ENCODE data around the gene PVR.
"Not testable (repeated sequence)": the region's sequence is repeated elsewhere in the genome, so short reads cannot be mapped to it uniquely, and the experiment has no call there.

Gene PVR

DNA sequence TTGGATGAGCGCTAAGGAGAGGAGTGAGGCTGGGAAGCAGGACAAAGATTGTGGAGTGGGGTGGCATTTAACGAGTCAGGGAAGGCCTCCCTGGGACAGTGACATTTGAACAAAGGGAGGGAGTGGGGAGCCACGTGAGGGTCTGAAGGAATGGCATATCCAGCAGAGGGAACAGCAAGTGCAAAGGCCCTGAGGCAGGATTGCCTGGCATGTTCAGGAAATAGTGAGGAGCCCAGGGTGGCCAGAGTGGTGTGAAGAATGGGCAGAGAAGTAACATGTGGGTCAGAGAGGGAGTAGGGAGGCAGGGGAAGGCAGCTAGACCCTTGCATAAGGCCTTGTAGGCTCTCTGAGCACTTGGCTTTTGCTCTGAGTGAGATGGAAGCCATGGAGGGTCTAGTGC lies 14.9 kb upstream of the PVR start:
- Histone ChIP-seq H3K27me3 (ENCODE audit: low read depth, low read length) (peaks cover 16% of the 10 kb centered on the region), H2AFZ (ENCODE audit: low read depth, low read length) (no peak overlapping the region), H3K4me3 (ENCODE audit: low read length) (no peak overlapping the region), H3K4me1 (ENCODE audit: low read length) (no peaks in the 10 kb centered on the region), H3K9ac (ENCODE audit: low read length) (no peak overlapping the region), H3K27ac (ENCODE audit: low read length) (no peak overlapping the region), H3K9me3 (ENCODE audit: insufficient read depth, low read length) (no peaks in the 10 kb centered on the region), H3K36me3 (replicated peaks; ENCODE audit: low read depth, low read length) (no peaks in the 10 kb centered on the region), H3K79me2 (ENCODE audit: low read length) (no peaks in the 10 kb centered on the region), H4K20me1 (ENCODE audit: insufficient read depth, low read length) (no peaks in the 10 kb centered on the region), H3K4me2 (ENCODE audit: low read length) (no peak overlapping the region)
- no peak for TF ChIP-seq EZH2phosphoT487 (IDR thresholded peaks at IDR 0.05; ENCODE audit: low read depth)
- TF ChIP-seq, protein P1, sequence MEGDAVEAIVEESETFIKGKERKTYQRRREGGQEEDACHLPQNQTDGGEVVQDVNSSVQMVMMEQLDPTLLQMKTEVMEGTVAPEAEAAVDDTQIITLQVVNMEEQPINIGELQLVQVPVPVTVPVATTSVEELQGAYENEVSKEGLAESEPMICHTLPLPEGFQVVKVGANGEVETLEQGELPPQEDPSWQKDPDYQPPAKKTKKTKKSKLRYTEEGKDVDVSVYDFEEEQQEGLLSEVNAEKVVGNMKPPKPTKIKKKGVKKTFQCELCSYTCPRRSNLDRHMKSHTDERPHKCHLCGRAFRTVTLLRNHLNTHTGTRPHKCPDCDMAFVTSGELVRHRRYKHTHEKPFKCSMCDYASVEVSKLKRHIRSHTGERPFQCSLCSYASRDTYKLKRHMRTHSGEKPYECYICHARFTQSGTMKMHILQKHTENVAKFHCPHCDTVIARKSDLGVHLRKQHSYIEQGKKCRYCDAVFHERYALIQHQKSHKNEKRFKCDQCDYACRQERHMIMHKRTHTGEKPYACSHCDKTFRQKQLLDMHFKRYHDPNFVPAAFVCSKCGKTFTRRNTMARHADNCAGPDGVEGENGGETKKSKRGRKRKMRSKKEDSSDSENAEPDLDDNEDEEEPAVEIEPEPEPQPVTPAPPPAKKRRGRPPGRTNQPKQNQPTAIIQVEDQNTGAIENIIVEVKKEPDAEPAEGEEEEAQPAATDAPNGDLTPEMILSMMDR (IDR thresholded peaks at IDR 0.05; ENCODE audit: low read depth, low read length) = no peak

DNA sequence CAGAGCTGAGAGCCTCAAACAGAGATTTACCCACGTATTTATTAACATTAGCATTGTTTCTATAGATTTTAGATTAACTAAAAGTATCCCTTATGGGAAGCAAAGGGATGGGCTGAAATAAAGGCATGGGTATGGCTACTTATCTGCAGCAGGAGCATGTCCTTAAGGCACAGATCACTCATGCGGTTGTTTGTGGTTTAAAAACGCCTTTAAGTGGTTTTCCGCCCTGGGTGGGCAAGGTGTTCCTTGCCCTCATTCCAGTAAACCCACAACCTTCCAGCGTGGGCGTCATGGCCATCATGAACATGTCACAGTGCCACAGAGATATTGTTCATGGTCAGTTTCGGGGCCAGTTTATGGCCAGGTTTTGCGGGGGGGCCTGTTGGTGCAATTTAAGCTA lies 12.1 kb upstream of the PVR start:
- H2AFZ ChIP-seq (ENCODE audit: low read depth, low read length); H4K20me1 ChIP-seq (ENCODE audit: insufficient read depth, low read length); H3K9ac ChIP-seq (ENCODE audit: low read length); H3K9me3 ChIP-seq (ENCODE audit: insufficient read depth, low read length); H3K4me2 ChIP-seq (ENCODE audit: low read length); H3K4me1 ChIP-seq (ENCODE audit: low read length); H3K79me2 ChIP-seq (ENCODE audit: low read length); H3K4me3 ChIP-seq (ENCODE audit: low read length); H3K27ac ChIP-seq (ENCODE audit: low read length); H3K36me3 ChIP-seq (replicated peaks; ENCODE audit: low read depth, low read length): not testable (repeated sequence)
- H3K27me3 ChIP-seq (ENCODE audit: low read depth, low read length) = peaks cover 28% of the 10 kb centered on the region

DNA sequence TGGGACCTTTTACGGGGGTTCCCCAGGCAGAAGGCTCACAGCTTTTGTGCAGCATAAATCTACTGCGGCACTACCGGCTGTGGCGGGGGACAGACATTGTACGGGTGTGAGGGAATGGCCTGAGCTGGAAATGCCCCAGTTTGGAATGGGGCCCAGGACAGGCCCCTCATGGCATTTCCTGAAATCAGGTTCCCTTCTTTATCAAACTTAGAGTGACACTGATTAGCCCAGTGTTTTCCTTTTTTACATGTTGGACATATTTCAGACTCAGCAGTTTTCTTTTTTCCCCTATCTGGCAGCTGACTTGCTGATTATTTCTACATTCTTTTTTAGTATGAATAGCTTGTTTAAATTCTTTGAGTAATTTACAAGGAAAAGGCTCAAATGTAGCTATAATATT lies 9.7 kb upstream of the PVR start:
- H3K27me3 ChIP-seq (ENCODE audit: low read depth, low read length) = peaks cover 35% of the 10 kb centered on the region
- not testable (repeated sequence) for H3K79me2 ChIP-seq (ENCODE audit: low read length); H2AFZ ChIP-seq (ENCODE audit: low read depth, low read length); H3K4me3 ChIP-seq (ENCODE audit: low read length); H4K20me1 ChIP-seq (ENCODE audit: insufficient read depth, low read length); H3K27ac ChIP-seq (ENCODE audit: low read length); H3K36me3 ChIP-seq (replicated peaks; ENCODE audit: low read depth, low read length); H3K4me1 ChIP-seq (ENCODE audit: low read length); H3K4me2 ChIP-seq (ENCODE audit: low read length); H3K9me3 ChIP-seq (ENCODE audit: insufficient read depth, low read length); H3K9ac ChIP-seq (ENCODE audit: low read length)

DNA sequence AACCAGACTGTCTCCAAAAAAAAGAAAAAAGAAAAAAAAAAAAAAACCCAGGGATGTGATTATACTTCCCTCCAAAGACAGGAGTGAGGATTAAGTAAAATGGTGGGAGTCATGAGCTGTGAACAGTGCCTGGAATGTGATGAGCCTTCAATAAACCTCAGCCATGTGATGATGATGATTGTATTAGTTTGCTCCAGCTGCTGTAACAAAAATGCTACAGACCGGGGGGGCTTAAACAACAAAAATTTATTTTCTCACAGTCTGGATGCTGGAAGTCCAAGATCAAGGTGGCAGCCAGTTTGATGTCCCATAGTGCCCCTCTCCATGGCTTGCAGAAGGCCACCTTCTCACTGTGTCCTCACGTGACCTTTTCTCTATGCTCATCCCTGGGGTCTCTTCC lies 8.9 kb upstream of the PVR start:
- H3K27ac ChIP-seq (ENCODE audit: low read length) = no peak overlapping the region

DNA sequence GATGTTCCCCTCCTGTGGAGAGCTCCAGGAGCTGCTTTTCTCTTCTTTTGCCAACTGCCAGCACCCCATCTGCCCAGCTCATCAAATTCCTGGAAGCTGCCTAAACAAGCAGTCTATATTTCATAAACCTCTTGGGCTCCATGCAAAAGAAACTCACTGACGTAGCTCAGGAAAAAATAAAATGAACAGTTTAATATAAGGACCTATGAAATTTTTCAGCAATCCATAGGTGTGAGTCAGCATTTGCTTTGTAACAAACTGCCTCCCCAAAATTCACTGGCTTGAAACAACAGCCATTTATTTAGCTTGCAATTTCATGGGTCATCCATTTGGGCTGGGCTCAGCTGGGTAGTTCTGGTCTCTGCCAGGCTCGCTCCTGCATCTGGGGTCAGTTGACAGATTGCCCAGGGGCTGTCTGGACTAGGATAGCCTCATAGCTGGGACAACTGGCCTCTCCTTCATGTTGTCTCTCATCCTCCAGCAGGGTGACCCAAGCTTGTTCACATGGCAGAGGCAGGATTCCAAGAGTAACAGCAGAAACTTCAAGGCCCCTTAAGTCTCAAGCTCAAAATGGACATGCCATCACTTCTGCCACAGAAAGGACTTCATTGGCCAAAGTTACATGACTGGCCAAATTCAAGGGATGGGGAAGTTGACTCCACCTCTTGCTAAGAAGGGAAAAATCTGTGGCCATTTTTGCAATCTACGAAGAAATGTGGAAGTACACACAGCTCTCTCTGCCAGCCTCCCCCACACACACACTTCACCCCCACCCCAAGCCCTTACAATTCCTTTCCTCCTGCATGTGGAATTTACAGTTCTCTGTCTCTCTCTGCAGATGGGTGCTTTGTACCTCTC lies 7.9 kb upstream of the PVR start:
- Histone ChIP-seq H3K27ac (ENCODE audit: low read length) (no peak overlapping the region), H3K4me2 (ENCODE audit: low read length) (no peak overlapping the region), H2AFZ (ENCODE audit: low read depth, low read length) (no peak overlapping the region), H4K20me1 (ENCODE audit: insufficient read depth, low read length) (no peaks in the 10 kb centered on the region), H3K79me2 (ENCODE audit: low read length) (no peaks in the 10 kb centered on the region), H3K4me3 (ENCODE audit: low read length) (no peak overlapping the region), H3K9me3 (ENCODE audit: insufficient read depth, low read length) (no peaks in the 10 kb centered on the region), H3K4me1 (ENCODE audit: low read length) (no peaks in the 10 kb centered on the region), H3K36me3 (replicated peaks; ENCODE audit: low read depth, low read length) (no peaks in the 10 kb centered on the region), H3K27me3 (ENCODE audit: low read depth, low read length) (peaks cover 28% of the 10 kb centered on the region), H3K9ac (ENCODE audit: low read length) (no peak overlapping the region)
- TF ChIP-seq, protein P1 (IDR thresholded peaks at IDR 0.05; ENCODE audit: low read depth, low read length) = no peak
- TF ChIP-seq EZH2phosphoT487 (IDR thresholded peaks at IDR 0.05; ENCODE audit: low read depth) = no peak

More for the DNA sequence above, 8.9 kb upstream of the PVR start:
- no peaks in the 10 kb centered on the region for H3K9me3 ChIP-seq (ENCODE audit: insufficient read depth, low read length)
- H3K4me1 ChIP-seq (ENCODE audit: low read length) = no peaks in the 10 kb centered on the region
- no peaks in the 10 kb centered on the region for H4K20me1 ChIP-seq (ENCODE audit: insufficient read depth, low read length)
- no peak for TF ChIP-seq EZH2phosphoT487 (IDR thresholded peaks at IDR 0.05; ENCODE audit: low read depth)
- TF ChIP-seq, protein P1 (IDR thresholded peaks at IDR 0.05; ENCODE audit: low read depth, low read length) = no peak
- no peak overlapping the region for H3K9ac ChIP-seq (ENCODE audit: low read length)
- no peak overlapping the region for H3K4me3 ChIP-seq (ENCODE audit: low read length)
- no peak overlapping the region for H2AFZ ChIP-seq (ENCODE audit: low read depth, low read length)
- H3K79me2 ChIP-seq (ENCODE audit: low read length) = no peaks in the 10 kb centered on the region
- no peak overlapping the region for H3K4me2 ChIP-seq (ENCODE audit: low read length)
- peaks cover 35% of the 10 kb centered on the region for H3K27me3 ChIP-seq (ENCODE audit: low read depth, low read length)
- H3K36me3 ChIP-seq (replicated peaks; ENCODE audit: low read depth, low read length) = no peaks in the 10 kb centered on the region
